Liver (tissue), 9 donors: ENCODE data around the gene CRYZL1. TPM values are rescaled to one million over a fixed set of nuclear protein-coding genes. Genes with fewer than 3 reads are reported as not detected.

Experiments
- DNase-seq: peaks from one replicate; pipeline ENCODE4 v3.0.0-alpha.2; 2017; ENCODE audit warnings: low spot score
- H3K27ac ChIP-seq, 2 donors: one replicate each; pipeline ENCODE4 v1.7.0; 2013; ENCODE audit warnings: inconsistent platforms in 2 of 2, low read length in 2 of 2, control low read depth in 1 of 2, low read depth in 1 of 2, mild to moderate bottlenecking in 1 of 2
- H3K27me3 ChIP-seq, 4 donors: one replicate each; pipeline versions ENCODE4 v1.6.1 to v1.7.0; 2013; ENCODE audit warnings: low read length in 3 of 4, inconsistent platforms in 1 of 4, mild to moderate bottlenecking in 1 of 4, moderate library complexity in 1 of 4; ENCODE audit not compliant: control insufficient read depth in 4 of 4, insufficient read depth in 4 of 4
- H3K36me3 ChIP-seq, 4 donors: one replicate each; pipeline versions ENCODE4 v1.6.1 to v1.7.0; 2013; ENCODE audit warnings: low read length in 3 of 4, mild to moderate bottlenecking in 3 of 4, low read depth in 1 of 4, moderate library complexity in 1 of 4; ENCODE audit not compliant: control insufficient read depth in 4 of 4, insufficient read depth in 3 of 4
- H3K4me1 ChIP-seq, 4 donors: one replicate each; pipeline versions ENCODE4 v1.6.1 to v1.7.0; 2013; ENCODE audit warnings: low read length in 3 of 4, mild to moderate bottlenecking in 3 of 4, moderate library complexity in 1 of 4; ENCODE audit not compliant: control insufficient read depth in 4 of 4, insufficient read depth in 4 of 4
- H3K4me3 ChIP-seq, 3 donors: one replicate each; pipeline versions ENCODE4 v1.6.1 to v1.7.0; 2013; ENCODE audit warnings: low read length in 3 of 3, control low read depth in 1 of 3, low read depth in 1 of 3, mild to moderate bottlenecking in 1 of 3
- H3K9ac ChIP-seq, 2 donors: one replicate each; pipeline ENCODE4 v1.7.0; 2013; ENCODE audit warnings: low read length in 2 of 2, mild to moderate bottlenecking in 2 of 2, moderate library complexity in 2 of 2, control low read depth in 1 of 2, low read depth in 1 of 2
- H3K9me3 ChIP-seq, 4 donors: one replicate each; pipeline versions ENCODE4 v1.6.1 to v1.7.0; 2013; ENCODE audit warnings: low read length in 3 of 4; ENCODE audit not compliant: control insufficient read depth in 4 of 4
- ATF3 ChIP-seq: IDR thresholded peaks from 2 replicates; pipeline ENCODE4 v1.6.1; 2016; ENCODE audit warnings: antibody characterized with exemption
- EGR1 ChIP-seq, 2 donors: IDR thresholded peaks; 2 replicates each; pipeline ENCODE4 v1.6.1; 2016 to 2018; ENCODE audit warnings: antibody characterized with exemption in 2 of 2, low read depth in 2 of 2
- FOXA1 ChIP-seq: IDR thresholded peaks from 2 replicates; pipeline ENCODE4 v1.6.1; 2016; ENCODE audit warnings: antibody characterized with exemption
- FOXA2 ChIP-seq: IDR thresholded peaks from 2 replicates; pipeline ENCODE4 v1.6.1; 2016; ENCODE audit warnings: antibody characterized with exemption
- GABPA ChIP-seq, 2 donors: IDR thresholded peaks in 1 of 2; conservative IDR thresholded peaks in 1 of 2; 2 replicates each; pipeline ENCODE4 v1.6.1; 2016; ENCODE audit warnings: antibody characterized with exemption in 2 of 2, mild to moderate bottlenecking in 1 of 2, moderate library complexity in 1 of 2
- HNF4A ChIP-seq, 2 donors: conservative IDR thresholded peaks; 2 replicates each; pipeline ENCODE4 v1.6.1; 2016; ENCODE audit warnings: antibody characterized with exemption in 2 of 2, mild to moderate bottlenecking in 2 of 2
- HNF4G ChIP-seq: IDR thresholded peaks from 2 replicates; pipeline ENCODE4 v1.6.1; 2016; ENCODE audit warnings: antibody characterized with exemption
- JUND ChIP-seq, 2 donors: IDR thresholded peaks; 2 replicates each; pipeline ENCODE4 v1.6.1; 2016; ENCODE audit warnings: antibody characterized with exemption in 2 of 2
- NR2F2 ChIP-seq: IDR thresholded peaks from 2 replicates; pipeline ENCODE4 v1.6.1; 2016; ENCODE audit warnings: antibody characterized with exemption
- RAD21 ChIP-seq, 2 donors: IDR thresholded peaks; 2 replicates each; pipeline ENCODE4 v1.6.1; 2016; ENCODE audit warnings: antibody characterized with exemption in 2 of 2, mild to moderate bottlenecking in 2 of 2
- RXRA ChIP-seq, 2 donors: IDR thresholded peaks; 2 replicates each; pipeline ENCODE4 v1.6.1; 2017 to 2018; ENCODE audit warnings: antibody characterized with exemption in 2 of 2, mild to moderate bottlenecking in 1 of 2
- SP1 ChIP-seq: IDR thresholded peaks from 2 replicates; pipeline ENCODE4 v1.6.1; 2018; ENCODE audit warnings: antibody characterized with exemption, mild to moderate bottlenecking
- TAF1 ChIP-seq: conservative IDR thresholded peaks from 2 replicates; pipeline ENCODE4 v1.6.1; 2016; ENCODE audit warnings: antibody characterized with exemption, mild to moderate bottlenecking
- YY1 ChIP-seq: IDR thresholded peaks from 2 replicates; pipeline ENCODE4 v1.6.1; 2016; ENCODE audit warnings: antibody characterized with exemption, mild to moderate bottlenecking
- ZBTB33 ChIP-seq: IDR thresholded peaks from 2 replicates; pipeline ENCODE4 v1.6.1; 2016; ENCODE audit warnings: antibody characterized with exemption
- WGBS: extraction: QIAGEN DNeasy Blood & Tissue Kit; methylation state at CpG from one replicate; pipeline ENCODE4 v1.1.7; 2013; 5-methylcytosine and 5-hydroxymethylcytosine counted together
- polyA plus RNA-seq, 2 donors: library from polyadenylated mRNA; stranded (reverse) in 1 of 2; unstranded in 1 of 2; fragments of 200-250 nt in 1 of 2; fragments of >200 nt in 1 of 2; fragmentation: Nextera tagmentation in 1 of 2; extraction: Ambion mirVana in 1 of 2; gene quantifications; one replicate each; pipeline versions ENCODE4 v1.2.1 to v1.2.3, GENCODE V29; 2013 to 2015
- total RNA-seq, 2 donors: library from RNA; depleted of rRNA; stranded (reverse); fragments of >200 nt; gene quantifications; one replicate each; pipeline ENCODE4 v1.2.3, GENCODE V29; 2014
- TF ChIP-seq, protein P1 (sequence below): IDR thresholded peaks from 2 replicates; pipeline ENCODE4 v1.6.1; 2016; ENCODE audit warnings: antibody characterized with exemption, mild to moderate bottlenecking
- TF ChIP-seq, protein P2 (sequence below): fragments of 150-350 bp; IDR thresholded peaks from 2 replicates; pipeline ENCODE4 v1.5.1; 2017; ENCODE audit warnings: improper control_type of control experiment, low read depth, low read length; ENCODE audit not compliant: missing input control
- TF ChIP-seq, protein P3 (sequence below): IDR thresholded peaks from 2 replicates; pipeline ENCODE4 v1.6.1; 2016; ENCODE audit warnings: antibody characterized with exemption
- donor health status: healthy.
- donor health status: healthy.
- donor health status: healthy.
- donor health status: healthy.
- donor health status: healthy.

Gene CRYZL1
- total and polyA plus RNA-seq, 4 donors, result 6.8 to 18.1 (median 11.5) TPM

GRCh38 chr21:33643658-33644311, 2.2 kb upstream of the CRYZL1 start:
- peak overlapping the region; percentile 74 to 91 for H3K9ac ChIP-seq
- peak in 1 of 2 donors; percentile 9 for TF ChIP-seq RAD21 (IDR thresholded peaks at IDR 0.05)
- no peak for TF ChIP-seq HNF4A (conservative IDR thresholded peaks at IDR 0.05)
- peak; percentile 13 for TF ChIP-seq TAF1
- no peak for TF ChIP-seq ZBTB33
- TF ChIP-seq YY1, result peak; percentile 35
- TF ChIP-seq, protein P1, sequence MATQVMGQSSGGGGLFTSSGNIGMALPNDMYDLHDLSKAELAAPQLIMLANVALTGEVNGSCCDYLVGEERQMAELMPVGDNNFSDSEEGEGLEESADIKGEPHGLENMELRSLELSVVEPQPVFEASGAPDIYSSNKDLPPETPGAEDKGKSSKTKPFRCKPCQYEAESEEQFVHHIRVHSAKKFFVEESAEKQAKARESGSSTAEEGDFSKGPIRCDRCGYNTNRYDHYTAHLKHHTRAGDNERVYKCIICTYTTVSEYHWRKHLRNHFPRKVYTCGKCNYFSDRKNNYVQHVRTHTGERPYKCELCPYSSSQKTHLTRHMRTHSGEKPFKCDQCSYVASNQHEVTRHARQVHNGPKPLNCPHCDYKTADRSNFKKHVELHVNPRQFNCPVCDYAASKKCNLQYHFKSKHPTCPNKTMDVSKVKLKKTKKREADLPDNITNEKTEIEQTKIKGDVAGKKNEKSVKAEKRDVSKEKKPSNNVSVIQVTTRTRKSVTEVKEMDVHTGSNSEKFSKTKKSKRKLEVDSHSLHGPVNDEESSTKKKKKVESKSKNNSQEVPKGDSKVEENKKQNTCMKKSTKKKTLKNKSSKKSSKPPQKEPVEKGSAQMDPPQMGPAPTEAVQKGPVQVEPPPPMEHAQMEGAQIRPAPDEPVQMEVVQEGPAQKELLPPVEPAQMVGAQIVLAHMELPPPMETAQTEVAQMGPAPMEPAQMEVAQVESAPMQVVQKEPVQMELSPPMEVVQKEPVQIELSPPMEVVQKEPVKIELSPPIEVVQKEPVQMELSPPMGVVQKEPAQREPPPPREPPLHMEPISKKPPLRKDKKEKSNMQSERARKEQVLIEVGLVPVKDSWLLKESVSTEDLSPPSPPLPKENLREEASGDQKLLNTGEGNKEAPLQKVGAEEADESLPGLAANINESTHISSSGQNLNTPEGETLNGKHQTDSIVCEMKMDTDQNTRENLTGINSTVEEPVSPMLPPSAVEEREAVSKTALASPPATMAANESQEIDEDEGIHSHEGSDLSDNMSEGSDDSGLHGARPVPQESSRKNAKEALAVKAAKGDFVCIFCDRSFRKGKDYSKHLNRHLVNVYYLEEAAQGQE, result no peak
- TF ChIP-seq EGR1 (IDR thresholded peaks at IDR 0.05; ENCODE audit: low read depth in 2 of 2), result peak in 1 of 2 donors; percentile 2
- no peak for TF ChIP-seq FOXA2
- TF ChIP-seq, protein P2, sequence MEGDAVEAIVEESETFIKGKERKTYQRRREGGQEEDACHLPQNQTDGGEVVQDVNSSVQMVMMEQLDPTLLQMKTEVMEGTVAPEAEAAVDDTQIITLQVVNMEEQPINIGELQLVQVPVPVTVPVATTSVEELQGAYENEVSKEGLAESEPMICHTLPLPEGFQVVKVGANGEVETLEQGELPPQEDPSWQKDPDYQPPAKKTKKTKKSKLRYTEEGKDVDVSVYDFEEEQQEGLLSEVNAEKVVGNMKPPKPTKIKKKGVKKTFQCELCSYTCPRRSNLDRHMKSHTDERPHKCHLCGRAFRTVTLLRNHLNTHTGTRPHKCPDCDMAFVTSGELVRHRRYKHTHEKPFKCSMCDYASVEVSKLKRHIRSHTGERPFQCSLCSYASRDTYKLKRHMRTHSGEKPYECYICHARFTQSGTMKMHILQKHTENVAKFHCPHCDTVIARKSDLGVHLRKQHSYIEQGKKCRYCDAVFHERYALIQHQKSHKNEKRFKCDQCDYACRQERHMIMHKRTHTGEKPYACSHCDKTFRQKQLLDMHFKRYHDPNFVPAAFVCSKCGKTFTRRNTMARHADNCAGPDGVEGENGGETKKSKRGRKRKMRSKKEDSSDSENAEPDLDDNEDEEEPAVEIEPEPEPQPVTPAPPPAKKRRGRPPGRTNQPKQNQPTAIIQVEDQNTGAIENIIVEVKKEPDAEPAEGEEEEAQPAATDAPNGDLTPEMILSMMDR, result no peak
- no peak for TF ChIP-seq RXRA (IDR thresholded peaks at IDR 0.05)
- TF ChIP-seq, protein P3, sequence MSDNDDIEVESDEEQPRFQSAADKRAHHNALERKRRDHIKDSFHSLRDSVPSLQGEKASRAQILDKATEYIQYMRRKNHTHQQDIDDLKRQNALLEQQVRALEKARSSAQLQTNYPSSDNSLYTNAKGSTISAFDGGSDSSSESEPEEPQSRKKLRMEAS, result no peak
- TF ChIP-seq ATF3, result no peak
- no peak for TF ChIP-seq SP1
- TF ChIP-seq FOXA1, result no peak
- no peak for TF ChIP-seq NR2F2
- no peak for TF ChIP-seq JUND (IDR thresholded peaks at IDR 0.05)
- TF ChIP-seq HNF4G, result no peak
- TF ChIP-seq GABPA (IDR thresholded peaks at IDR 0.05 in 1 of 2, conservative IDR thresholded peaks at IDR 0.05 in 1 of 2), result no peak
- H3K27ac ChIP-seq, result peak overlapping the region; percentile 80 to 92
- DNase-seq, result no peak
- 7% methylated on average over 7 of the region's 7 CpGs for WGBS
- H3K4me1 ChIP-seq, result peaks cover 10 to 29% (median 23%) of the 10 kb centered on the region in 4 donors
- peak overlapping the region; percentile 65 to 98 (median 97) for H3K4me3 ChIP-seq
- no peaks in the 10 kb centered on the region for H3K36me3 ChIP-seq
- no peaks in the 10 kb centered on the region for H3K27me3 ChIP-seq
- H3K9me3 ChIP-seq, result no peaks in the 10 kb centered on the region
